ENCODE measurements around the gene IRAK1. TPM values are rescaled to one million over a fixed set of nuclear protein-coding genes. Genes with fewer than 3 reads are reported as not detected.

The IRAK1 gene
- total and polyA plus RNA-seq, 2 of the 13 experiments (the other 11 are each of a cell fraction or from before 2014, with no cell fraction given) = 57.7 to 77.3 TPM

- in situ Hi-C loops (cut with HindIII; ENCODE audit: extremely low pct_ligation_motif_present, low pct_unique_long_range_greater_than_20kb) = no loop called here
- Histone ChIP-seq H3K9ac (ENCODE audit: insufficient read depth, low read depth, low read length) (no peak overlapping the region), H3K4me2 (ENCODE audit: low read depth, low read length) (no peak overlapping the region), H2AFZ (ENCODE audit: low read length) (no peak overlapping the region), H3K36me3 (replicated peaks in 1 of 2; ENCODE audit: control insufficient read depth in 1 of 2, insufficient read depth in 2 of 2, low read length in 2 of 2) (peaks cover 0 to 2% of the 10 kb centered on the region in 2 experiments; a peak in 2 of 5 replicates), H3K4me3 (replicated peaks in 1 of 3; ENCODE audit: insufficient read depth in 1 of 3, low read depth in 2 of 3, low read length in 3 of 3) (no peak overlapping the region), H3K27me3 (ENCODE audit: control insufficient read depth in 1 of 2, insufficient read depth in 2 of 2, low read length in 2 of 2) (no peaks in the 10 kb centered on the region), H3K27ac (ENCODE audit: extremely low read length, insufficient read depth, low read length) (no peak overlapping the region), H3K9me3 (ENCODE audit: low read length) (no peaks in the 10 kb centered on the region), H3K4me1 (ENCODE audit: insufficient read depth, low read length) (peaks cover 37% of the 10 kb centered on the region), H3K79me2 (ENCODE audit: insufficient read depth, low read length) (peaks cover 12% of the 10 kb centered on the region), H4K20me1 (ENCODE audit: insufficient read depth, low read length) (no peaks in the 10 kb centered on the region)
- DNase-seq (ENCODE audit: low spot score) (no peak), FAIRE-seq (peak; percentile 8), ATAC-seq (no peak)
- no TSS peak for BruUV-seq (replicated peaks)
- 96% methylated on average over 9 of the region's 11 CpGs for WGBS (ENCODE audit: low lambda C conversion rate)
- intact Hi-C loops (cut with micrococcal nuclease; ENCODE audit: unreplicated experiment) = no loop called here
- ChIA-PET CTCF (ENCODE audit: low intra/inter-chr PET ratio, low total read pairs) (no interaction called here), POLR2A (interaction anchor here (0.7 to 1.2 kb wide), 2 partner anchors 10 to 14 kb away, joined by 3 read pairs; no protein-coding TSS in a partner anchor)
- no peak for TF ChIP-seq TEF (CRISPR knock-in tag; IDR thresholded peaks at IDR 0.05)
- TF ChIP-seq SMC3 (IDR thresholded peaks at IDR 0.05; ENCODE audit: low read length) = no peak
Measured at GRCh38 chrX:154039577-154039976, 19.9 kb upstream of the IRAK1 start.

DNA sequence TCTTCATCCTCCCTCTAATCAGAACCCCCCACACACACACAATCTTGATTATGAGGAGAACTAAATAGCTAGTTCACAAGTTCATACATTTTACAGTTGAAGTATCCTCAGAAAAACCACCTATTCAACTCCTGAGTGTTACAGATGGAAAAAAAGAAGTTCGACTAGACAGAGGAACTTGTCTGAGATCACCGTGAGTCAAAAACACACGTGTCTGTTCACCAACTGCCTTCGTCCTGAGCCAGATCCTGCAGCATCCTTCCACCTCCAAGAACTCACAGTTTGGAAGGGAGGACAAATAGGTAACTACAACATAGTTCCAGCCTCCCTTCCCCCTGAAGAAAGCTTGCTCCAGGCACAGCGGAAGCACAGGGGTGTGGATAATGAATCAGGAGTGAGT is 19.0 kb upstream of the IRAK1 start:
- no peaks in the 10 kb centered on the region for H4K20me1 ChIP-seq (ENCODE audit: insufficient read depth, low read length)
- FAIRE-seq (peak; percentile 23), ATAC-seq (no peak), DNase-seq (ENCODE audit: low spot score) (no peak)
- no peak overlapping the region for H3K9ac ChIP-seq (ENCODE audit: insufficient read depth, low read depth, low read length)
- no peak overlapping the region for H3K27ac ChIP-seq (ENCODE audit: extremely low read length, insufficient read depth, low read length)
- H3K27me3 ChIP-seq (ENCODE audit: control insufficient read depth in 1 of 2, insufficient read depth in 2 of 2, low read length in 2 of 2) = no peaks in the 10 kb centered on the region
- ChIA-PET CTCF (ENCODE audit: low intra/inter-chr PET ratio, low total read pairs) (no interaction called here), POLR2A (no interaction called here)
- TF ChIP-seq ZNF598 (CRISPR knock-in tag; IDR thresholded peaks at IDR 0.05; ENCODE audit: borderline replicate concordance) = no peak
- no peak for TF ChIP-seq ZMAT3 (CRISPR knock-in tag; conservative IDR thresholded peaks at IDR 0.05)
- no peak for TF ChIP-seq CHD4 (IDR thresholded peaks at IDR 0.05; ENCODE audit: borderline replicate concordance, low read length)
- no peak for TF ChIP-seq DNMT3B (CRISPR knock-in tag; conservative IDR thresholded peaks at IDR 0.05)
- no peak for TF ChIP-seq YEATS4 (CRISPR knock-in tag; IDR thresholded peaks at IDR 0.05; ENCODE audit: borderline replicate concordance)
- no peak for TF ChIP-seq ZFP91 (CRISPR knock-in tag; IDR thresholded peaks at IDR 0.05; ENCODE audit: borderline replicate concordance)
- no peak for TF ChIP-seq MBD4 (IDR thresholded peaks at IDR 0.05; ENCODE audit: borderline replicate concordance, low read length)
- no peak for TF ChIP-seq PAX8 (CRISPR knock-in tag; IDR thresholded peaks at IDR 0.05; ENCODE audit: borderline replicate concordance)
- intact Hi-C loops (cut with micrococcal nuclease; ENCODE audit: unreplicated experiment) = no loop called here
- WGBS (ENCODE audit: low lambda C conversion rate) = 94% methylated on average over 4 of the region's 5 CpGs
- H3K9me3 ChIP-seq (ENCODE audit: low read length) = no peaks in the 10 kb centered on the region
- no peak overlapping the region for H3K4me3 ChIP-seq (replicated peaks in 1 of 3; ENCODE audit: insufficient read depth in 1 of 3, low read depth in 2 of 3, low read length in 3 of 3)
- H3K79me2 ChIP-seq (ENCODE audit: insufficient read depth, low read length) = peaks cover 14% of the 10 kb centered on the region
- no peak overlapping the region for H2AFZ ChIP-seq (ENCODE audit: low read length)
- H3K4me1 ChIP-seq (ENCODE audit: insufficient read depth, low read length) = peaks cover 37% of the 10 kb centered on the region
- no peaks in the 10 kb centered on the region; a peak in 2 of 5 replicates for H3K36me3 ChIP-seq (replicated peaks in 1 of 2; ENCODE audit: control insufficient read depth in 1 of 2, insufficient read depth in 2 of 2, low read length in 2 of 2)
- no peak overlapping the region for H3K4me2 ChIP-seq (ENCODE audit: low read depth, low read length)
- in situ Hi-C loops (cut with HindIII; ENCODE audit: extremely low pct_ligation_motif_present, low pct_unique_long_range_greater_than_20kb) = no loop called here
- BruUV-seq (replicated peaks) = no TSS peak

All from HepG2 (cell line).